A375 (cell line): ENCODE results near the gene PDSS2. TPM values are rescaled to one million over a fixed set of nuclear protein-coding genes. Genes with fewer than 3 reads are reported as not detected.

Experiments
- small RNA-seq: library from RNA; depleted of rRNA; stranded (forward); fragments of <200 nt; gene quantifications from one replicate; pipeline ENCODE3, GENCODE V24; 2014
- total RNA-seq: library from RNA; depleted of rRNA; stranded (reverse); fragments of >200 nt; shearing (Covaris generic); gene quantifications from 2 replicates; pipeline ENCODE4 v1.2.3, GENCODE V29; 2014; rRNA removed

The PDSS2 gene
- total RNA-seq = 4.1 and 5.0 TPM in 2 replicates

GRCh38 chr6:107459283-107460082 lies at the start of gene PDSS2:
Gene PDSS2 (minus strand): TSS chr6:107459564. CDS start chr6:107459285, 279 bp downstream.

DNA sequence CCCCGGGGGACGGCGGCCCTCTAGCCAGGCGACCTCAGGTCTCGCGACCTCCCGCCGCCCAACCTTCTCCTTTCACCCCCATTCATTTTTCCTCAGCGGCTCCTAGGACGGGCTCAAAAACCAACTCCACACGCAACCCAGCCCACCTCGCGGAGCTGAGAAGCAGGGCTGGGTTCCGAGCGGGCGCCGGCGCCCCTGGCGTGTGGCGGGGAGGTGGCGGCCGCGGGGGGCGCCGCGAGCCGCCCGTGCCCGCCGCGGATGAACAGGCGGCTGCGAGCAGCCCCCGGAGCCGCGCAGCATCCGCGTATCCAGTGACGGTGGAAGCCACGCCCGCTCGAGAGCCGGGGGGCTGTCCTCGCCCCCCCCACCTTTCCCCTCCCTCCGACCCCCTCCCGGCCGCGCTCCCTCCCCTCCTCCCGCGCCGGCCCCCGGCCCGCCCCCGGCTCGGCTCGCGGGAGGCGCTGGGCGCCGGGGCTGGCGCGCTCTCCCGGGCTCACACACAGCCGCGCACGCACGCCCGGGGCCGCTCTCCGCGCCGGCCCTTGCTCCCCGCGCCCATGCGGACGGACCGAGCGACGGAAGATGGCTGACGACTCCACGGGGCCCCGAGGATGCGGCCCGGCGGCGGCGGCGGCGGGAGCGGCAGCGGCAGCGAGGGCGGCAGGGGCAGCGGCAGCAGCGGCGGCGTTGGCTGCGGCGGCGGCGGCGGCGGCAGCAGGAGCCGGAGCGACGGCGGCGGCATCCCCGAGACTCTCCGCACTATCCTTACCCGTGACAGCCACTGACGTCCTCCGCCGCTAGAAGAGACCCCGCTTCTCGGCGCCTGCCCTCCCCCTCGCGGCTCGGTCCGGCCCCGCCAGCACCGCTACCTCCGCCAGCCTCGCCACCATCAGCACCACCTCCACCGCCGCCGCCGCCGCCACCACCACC lies 30.5 kb upstream of the PDSS2 start, which contains the start of gene SOBP:
SOBP (plus strand) TSS at position 482 of the 930 bp plus-strand sequence. CDS start 500 bp downstream, outside the sequence.

DNA sequence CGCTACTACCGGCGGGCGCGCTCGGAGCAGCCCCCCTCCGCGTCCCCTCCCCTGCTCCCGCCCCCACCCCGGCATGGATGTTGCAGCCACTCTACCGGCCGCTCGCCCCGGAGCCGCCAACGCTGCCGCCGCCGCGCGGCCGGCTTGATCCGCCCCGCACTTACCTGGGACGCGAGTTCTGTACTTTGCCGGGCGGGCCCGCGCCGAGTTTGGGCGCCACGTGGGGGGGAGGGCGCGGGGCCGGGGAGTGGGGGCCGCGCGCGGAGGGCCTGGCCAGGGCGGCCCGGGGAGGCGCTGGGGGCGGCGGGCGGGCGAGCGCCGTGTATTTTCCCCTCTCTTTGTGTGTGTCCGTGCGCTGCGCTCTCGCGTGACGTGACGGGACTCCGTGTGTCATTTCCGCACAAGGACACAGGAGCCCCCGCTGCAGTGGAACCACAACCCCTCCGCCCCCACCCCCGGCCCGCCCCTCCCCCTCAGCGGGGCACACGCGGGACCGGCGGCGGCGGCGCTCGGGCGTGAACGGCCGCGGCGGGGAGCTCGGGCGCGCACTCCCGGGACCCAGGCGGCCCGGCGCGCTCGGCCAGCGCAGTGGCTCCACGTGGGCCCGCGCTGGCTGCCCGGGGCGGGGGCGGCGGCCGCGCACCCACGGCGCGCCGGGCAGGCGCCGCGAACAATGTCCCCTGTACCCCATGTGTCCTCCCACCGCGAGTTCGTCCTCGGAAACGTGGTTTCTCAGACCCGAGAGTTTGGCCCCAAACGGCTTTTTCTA lies 344.3 kb downstream of the PDSS2 start, which contains the start of gene BEND3:
BEND3 (minus strand) TSS at position 590 of the 769 bp plus-strand sequence. CDS start 16,230 bp downstream, outside the sequence.

Small RNA genes lying within 50 kb of the gene (small RNA-seq; reads per million reads assigned to genes)
- gene AL591516.1 (not detected), gene RNU6-1299P (not detected)

Other genes with a start within 250 kb of the PDSS2 start
- 1.8 and 4.1 TPM in 2 replicates for gene SOBP, start 30.6 kb upstream of the PDSS2 start, total RNA-seq